CD4-positive, alpha-beta T cell treated with Interleukin-6 at 100 ng/mL for 8 hours (primary cell): ENCODE measurements around the gene ZNF592.

Experiments
- DNase-seq: peaks from one replicate; pipeline ENCODE4 v3.0.0-alpha.2; 2020; ENCODE audit warnings: mixed read lengths, low spot score

ZNF592 gene

DNA sequence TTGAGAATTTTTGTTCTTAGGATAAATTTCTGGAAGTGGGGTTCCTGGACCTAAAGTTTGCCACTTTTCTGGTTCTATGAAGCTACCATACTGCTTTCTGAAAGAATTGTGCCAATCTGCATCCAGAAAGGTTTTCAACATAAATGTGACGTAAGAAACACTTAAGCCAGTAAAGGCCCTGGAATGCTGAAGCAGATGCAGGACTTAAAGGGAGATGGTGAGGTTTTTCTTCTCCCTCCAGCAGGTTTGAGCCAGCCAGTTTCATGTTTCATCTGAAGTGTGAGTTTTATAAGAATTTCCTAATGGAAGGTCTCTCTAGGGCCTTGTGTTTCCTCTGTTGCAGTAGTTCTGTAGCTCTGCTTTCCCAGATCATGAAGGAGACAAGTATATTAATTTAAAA is 33.1 kb downstream of the ZNF592 start:
- no peak for DNase-seq

DNA sequence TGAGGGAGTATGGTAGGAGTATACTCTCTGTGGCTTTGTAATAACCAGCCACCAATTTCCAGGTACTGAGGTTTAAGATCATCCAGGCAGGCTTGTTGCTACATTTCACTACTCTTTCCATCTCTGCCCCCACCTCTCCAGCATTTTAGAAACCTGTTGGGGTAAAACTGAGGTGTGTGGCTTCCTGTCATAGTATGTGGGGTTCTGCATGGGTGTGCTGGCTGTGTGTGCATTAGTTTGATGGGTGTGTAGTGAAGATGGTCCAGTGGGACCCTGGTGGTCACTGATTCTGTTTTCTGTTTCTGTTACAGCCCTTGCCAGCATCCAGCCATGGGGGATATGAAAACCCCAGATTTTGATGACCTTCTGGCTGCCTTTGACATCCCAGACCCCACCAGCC is 34.0 kb downstream of the ZNF592 start:
- no peak for DNase-seq

DNA sequence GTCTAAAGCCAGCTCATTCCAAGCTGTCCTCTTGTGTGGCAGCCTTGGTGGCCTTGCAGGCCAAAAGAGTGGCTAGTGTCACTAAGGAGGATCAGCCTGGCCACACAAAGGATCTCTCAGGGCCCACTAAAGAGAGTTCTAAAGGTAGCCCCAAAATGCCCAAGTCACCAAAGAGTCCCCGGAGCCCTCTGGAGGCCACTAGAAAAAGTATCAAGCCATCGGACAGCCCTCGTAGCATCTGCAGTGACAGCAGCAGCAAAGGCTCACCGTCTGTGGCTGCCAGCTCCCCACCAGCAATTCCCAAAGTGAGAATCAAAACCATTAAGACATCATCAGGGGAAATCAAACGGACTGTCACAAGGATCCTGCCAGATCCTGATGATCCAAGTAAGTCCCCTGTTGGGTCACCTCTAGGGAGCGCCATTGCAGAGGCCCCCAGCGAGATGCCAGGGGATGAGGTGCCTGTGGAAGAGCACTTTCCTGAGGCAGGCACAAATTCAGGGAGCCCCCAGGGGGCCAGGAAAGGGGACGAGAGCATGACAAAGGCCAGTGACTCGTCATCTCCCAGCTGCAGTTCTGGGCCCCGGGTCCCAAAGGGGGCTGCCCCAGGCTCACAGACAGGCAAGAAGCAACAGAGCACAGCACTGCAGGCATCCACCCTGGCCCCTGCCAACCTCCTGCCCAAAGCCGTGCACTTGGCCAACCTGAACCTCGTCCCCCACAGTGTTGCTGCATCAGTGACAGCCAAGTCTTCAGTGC is 35.3 kb downstream of the ZNF592 start:
- DNase-seq, result no peak

DNA sequence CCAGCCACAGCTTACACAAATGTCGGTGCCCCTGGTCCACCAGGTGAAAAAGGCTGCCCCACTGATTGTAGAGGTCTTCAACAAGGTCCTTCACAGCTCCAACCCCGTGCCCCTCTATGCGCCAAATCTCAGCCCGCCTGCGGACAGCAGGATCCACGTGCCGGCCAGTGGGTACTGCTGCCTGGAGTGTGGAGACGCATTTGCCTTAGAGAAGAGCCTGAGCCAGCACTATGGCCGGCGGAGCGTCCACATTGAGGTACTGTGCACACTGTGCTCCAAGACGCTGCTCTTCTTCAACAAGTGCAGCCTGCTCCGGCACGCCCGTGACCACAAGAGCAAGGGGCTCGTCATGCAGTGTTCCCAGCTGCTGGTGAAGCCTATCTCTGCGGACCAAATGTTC is 35.9 kb downstream of the ZNF592 start:
- no peak for DNase-seq

DNA sequence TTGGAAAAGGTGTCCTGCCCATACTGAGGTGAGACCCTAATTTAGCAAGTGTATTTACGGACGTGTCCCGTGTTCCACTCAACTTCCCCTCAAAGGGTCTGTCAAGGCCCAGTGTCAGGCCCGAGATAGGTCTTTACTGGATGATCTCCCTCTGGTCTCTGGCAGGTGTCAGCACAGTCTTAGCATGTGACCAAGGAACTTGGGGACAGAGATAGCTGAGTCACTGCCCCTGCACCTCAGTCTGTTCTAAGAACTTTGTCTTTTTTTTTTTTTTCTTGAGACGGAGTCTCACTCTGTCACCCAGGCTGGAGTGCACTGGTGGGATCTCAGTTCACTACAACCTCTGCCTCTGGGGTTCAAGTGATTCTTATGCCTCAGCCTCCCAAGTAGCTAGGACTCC is 36.7 kb downstream of the ZNF592 start:
- DNase-seq, result no peak

DNA sequence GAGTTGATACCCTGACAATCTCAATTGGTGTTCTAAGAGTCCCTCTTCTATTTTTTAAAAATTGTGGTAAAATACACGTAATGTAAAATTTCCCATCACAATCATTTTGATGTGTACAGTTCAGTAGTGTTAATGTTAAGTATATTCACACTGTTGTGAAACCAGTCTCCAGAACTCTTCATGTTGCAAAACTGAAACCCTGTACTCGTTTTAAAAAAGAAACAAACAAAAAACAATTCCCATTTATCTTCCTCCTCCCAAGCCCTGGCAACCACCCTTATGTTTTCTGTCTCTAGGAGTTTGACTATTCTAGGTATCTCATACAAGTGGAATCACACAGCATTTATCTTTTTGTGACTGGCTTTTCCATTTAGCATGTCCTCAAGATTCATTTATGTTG is 40.1 kb downstream of the ZNF592 start:
- DNase-seq, result no peak

DNA sequence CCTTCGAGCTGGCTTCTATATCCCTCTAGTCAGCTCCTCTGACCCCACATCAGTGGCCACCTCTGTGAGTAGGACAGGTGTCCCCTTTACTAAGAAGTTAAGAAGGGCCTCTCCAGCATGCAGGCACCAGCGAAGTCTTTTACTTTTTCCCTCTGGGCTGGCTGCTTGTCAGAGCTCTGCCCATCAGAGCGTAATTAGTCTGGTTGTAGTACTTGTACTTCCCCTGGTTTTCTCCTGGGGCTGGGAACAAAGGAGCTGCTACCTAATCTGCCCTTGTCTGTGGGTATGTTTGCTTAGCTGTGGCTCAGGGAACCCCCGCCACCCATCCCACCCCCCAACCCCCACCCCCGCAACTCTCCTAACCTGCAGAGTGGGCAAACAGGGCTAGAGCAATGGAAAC is 41.4 kb downstream of the ZNF592 start:
- DNase-seq, result no peak

DNA sequence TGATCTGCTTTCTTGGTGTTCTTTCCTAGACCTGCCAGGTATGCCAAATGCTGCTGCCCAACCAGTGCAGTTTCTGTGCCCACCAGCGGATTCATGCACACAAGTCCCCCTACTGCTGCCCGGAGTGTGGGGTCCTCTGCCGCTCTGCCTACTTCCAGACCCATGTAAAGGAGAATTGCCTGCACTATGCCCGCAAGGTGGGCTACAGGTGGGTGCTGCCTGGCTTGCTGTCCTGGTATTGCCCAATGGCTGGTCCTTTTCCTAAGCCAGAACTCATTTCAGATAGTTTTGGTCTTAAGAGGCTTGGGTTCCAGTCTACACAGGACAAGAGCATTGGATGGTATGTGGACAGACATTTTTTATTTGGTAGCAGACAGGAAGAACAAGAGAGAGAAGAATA is 42.3 kb downstream of the ZNF592 start:
- DNase-seq, result no peak

DNA sequence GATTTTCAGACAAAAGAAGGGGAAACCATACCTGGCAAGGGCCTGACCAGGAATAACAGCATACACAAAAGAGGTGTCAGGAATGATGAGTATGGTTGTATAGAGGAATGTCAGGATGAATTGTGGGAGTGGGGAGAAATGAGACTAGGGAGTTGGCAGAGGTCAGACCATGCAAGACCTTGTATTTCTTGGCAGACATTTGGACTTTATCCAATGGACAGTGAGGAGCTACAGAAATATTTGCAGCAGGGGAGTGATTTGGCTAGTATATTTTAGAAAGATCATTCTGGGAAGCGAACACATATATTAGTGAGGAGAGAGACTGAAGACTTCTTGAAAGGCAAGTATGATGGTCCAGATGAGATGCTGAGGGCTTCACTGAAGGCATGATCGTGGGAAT is 43.4 kb downstream of the ZNF592 start:
- DNase-seq, result no peak

DNA sequence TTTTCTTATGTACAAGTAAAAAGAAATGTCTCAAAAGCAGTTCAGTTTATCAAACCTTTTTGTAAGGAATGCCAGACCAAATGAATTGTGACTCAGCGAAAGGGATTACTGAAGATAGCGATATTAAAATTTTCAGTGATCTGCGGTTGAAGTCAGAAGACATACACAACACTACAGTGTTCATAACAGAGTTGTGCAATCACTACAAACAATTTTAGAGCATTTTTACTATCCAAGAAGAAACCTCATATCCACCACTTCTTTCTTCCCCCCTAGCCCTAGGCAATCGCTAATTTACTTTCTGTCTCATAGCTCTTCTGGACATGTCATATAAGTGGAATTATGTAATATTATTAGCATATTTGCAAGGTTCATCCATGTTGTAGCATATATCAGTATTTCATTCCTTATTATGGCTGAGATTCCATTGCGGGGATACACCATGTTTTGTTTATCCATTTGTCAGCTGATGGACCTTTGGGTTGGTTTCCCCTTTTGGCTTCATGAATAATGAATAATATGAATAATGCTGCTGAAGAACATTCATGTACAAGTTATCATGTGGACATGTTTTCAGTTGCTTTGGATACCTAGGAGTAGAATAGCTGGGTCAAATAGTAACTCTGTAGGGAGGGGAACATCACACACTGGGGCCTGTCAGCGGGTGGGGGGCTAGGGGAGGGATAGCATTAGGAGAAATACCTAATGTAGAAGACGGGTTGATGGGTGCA is 45.2 kb downstream of the ZNF592 start:
- no peak for DNase-seq

DNA sequence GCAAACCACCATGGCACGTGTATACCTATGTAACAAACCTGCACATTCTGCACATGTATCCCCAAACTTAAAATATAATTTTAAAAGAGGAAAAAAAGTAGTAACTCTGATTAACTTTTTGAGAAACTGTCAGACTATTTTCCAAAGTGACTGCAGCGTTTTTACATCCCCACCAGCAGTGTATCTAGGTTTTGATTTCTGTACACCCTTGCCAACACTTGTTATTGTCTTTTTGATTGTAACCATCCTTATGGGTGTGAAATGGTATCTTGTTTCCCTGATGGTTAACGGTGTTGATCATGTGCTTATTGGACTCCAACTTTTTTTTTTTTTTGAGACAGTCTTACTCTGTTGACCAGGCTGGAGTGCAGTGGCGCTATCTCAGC is 45.8 kb downstream of the ZNF592 start:
- DNase-seq, result no peak

DNA sequence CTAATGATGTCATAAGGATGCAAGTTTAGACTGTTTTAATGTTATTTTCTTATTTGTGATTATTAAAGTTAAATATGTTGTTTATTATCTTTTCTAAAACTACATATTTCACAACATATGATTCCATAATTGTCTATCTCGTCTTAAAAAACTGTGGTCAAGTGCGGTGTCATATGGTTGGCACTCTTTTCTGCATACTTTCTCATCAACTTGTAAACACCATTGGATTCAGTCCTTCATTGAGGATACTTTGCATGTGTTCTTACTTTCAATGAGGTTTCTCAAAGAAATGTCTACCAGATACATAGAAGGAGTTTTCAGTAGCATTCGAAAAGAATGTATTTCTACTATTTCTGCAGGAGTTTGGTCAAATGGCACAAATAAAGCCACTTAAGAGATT is 46.8 kb downstream of the ZNF592 start:
- no peak for DNase-seq

DNA sequence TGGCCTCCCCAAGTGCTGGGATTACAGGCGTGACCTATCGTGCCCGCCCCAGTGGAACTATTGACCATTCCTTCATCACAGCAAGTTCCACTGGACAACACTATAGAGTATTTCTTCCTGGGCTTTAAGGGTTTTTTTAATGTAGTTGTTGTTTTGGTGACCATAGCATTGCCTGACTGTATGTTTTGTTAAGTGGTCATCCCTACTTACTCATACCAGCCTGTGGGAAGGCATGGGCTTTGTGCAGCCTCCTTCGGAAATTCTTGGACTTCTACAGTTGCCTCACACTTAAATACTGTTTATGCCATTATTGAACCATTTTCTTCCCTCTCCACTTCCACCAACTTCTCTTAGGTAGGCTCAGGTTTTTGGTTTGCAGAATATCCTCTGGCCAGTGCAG is 48.8 kb downstream of the ZNF592 start:
- DNase-seq, result no peak

DNA sequence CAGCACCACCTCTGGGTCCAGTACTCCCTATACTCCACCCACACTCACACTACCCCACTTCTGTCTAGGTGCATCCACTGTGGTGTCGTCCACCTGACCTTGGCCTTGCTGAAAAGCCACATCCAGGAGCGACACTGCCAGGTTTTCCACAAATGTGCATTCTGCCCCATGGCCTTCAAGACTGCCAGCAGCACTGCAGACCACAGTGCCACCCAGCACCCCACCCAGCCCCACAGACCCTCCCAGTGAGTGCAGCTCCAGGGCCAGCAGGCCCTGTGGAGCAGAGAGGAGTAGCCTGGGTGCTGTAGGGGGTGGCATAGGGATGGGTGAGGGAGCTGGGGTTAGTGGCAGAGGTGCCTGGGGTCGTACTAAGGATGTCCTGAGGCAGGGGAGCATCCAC is 49.4 kb downstream of the ZNF592 start:
- DNase-seq, result no peak

DNA sequence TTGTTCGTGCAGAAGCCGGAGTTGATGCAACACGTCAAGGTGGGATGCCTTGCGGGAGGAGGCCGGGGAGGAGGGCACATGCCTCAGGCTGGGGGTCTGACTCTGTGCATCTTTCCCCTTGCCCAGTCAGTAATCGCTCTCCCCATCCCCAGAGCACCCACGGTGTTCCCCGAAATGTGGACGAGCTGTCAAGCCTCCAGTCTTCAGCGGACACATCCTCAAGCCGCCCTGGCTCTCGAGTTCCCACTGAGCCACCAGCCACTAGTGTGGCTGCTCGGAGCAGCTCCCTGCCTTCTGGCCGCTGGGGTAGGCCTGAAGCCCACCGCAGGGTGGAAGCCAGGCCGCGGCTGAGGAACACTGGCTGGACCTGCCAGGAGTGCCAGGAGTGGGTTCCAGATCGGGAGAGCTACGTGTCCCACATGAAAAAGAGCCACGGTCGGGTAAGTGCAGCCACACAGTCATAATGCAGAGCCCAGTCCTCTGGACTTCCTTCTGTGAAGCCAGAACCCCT is 50.1 kb downstream of the ZNF592 start:
- DNase-seq, result no peak

DNA sequence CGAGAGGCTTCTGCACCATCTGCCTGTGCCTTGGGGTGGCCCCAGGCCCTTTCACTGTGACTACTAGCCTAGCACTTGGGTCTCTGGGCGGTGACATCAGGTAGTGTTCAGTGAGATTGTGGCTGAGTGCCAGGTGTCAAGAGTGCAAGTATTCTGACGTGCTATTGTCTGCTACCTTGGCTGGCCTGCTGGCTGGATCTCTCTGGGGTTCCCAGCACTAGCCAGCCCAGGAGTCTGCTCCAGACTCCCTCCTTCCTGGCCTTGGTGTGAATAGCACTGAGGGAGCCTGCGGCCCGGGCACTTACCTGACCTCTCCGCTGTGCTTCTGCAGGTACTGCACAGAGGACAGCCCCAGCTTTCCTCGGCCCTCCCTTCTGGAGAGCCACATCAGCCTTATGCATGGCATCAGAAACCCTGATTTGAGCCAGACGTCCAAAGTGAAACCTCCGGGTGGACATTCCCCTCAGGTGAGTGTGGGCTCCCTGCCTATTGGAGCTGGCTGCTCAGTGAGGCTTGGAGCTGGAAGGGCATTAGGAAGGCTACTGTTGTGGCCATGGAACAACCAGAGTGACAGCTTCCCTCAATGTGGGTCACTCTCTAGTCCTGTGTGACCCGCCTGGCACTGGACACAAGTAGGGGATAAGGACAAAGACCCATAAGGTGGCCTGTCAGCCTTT is 51.3 kb downstream of the ZNF592 start:
- DNase-seq, result no peak

DNA sequence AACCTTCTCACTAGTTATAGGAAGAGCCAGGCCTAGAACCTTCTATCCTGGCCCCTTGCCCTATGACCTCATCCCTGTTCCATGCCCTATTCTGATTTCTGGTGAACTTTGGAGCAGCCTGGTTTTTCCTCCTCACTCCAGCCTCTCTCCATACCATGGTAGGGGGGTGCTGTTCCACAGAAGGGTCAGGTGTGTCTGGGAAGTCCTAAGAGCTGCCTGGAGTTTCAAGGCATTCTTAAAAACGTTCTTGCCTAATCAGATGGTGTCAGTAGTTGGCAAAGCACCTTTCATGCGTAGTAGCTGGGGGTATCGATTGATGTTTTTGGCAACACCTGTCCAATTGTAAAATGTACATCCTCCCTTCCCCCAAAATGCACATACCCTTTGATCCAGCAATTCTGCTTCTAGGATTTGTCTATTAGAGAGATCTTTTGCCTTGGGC is 52.0 kb downstream of the ZNF592 start:
- no peak for DNase-seq

DNA sequence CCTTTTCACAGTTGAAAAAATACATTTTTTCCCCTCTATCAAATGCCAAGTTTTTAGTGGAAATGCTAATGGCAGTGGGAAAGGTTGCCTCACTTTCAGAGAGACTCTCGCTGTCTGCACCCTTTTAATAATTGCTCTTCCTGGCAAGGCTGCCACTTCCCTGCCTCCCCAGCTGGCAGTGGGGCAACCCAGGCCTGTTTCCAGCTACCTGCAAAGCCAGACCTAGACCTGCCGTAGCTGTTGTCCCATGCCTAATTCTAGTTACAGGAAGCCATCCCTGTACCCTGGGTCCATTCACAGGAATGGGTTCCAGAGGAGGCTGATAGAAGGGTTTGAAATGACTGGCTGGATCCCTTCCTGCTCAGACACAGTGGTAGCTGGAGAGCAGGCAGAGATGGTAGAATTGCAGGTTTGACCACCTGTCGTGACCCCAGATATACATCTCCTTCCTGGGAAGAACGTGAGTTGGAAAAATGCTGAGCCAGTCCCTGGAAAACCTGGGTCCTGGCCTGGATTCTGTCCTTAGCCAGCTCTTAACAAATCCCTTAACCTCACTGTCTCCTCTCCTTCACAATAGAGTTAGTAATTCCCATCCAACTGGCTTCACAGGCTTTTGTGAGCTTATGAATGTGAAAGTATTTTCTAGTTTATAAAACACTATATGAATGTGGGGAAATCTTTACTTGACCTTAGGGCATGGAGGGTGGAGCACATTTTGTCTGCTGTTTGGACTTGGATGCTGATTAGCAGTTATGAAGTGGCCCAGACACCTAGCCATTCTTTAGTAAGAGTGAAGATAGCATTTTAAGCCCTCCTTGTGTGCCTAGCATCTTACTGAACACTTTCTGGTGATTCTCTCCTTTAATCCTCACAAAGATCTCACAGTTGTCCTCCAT is 55.9 kb downstream of the ZNF592 start:
- no peak for DNase-seq

DNA sequence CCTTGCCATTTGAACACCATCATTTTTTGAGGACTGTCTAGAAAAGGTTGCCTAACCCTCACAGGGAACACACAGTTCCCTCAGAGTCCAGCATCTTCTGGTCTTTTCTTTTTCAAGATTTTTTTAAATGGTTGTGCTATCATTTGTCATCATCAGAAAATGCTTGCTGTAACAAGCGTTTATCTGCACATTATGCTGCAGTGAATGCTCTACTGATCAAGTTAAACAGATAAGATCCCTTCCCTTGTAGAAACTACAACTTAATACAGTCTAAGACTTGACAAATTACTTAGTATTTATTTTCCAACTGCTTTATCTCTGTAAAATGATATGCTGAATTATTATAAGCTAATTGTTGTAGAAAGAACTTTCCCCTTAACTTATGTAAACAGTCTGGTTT is 56.8 kb downstream of the ZNF592 start:
- DNase-seq, result no peak

DNA sequence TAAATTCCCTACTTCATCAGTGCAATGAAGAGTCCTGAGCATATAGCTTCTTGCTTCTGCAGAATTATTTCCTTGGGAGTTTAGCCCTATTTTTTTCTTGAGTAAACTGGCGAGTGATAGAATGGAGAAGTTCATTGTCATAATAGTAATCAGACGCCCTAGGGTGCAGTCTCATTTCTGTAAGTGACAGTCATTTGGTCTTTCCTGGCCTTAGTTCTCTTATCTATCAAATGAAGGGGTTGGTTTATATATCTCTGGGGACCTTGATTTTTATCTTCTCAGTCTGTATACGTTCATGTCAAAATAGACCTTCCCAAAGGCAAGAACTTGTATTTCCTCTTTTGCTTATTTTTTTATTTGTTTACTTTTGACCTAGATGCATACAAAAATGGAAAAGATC is 58.8 kb downstream of the ZNF592 start:
- DNase-seq, result no peak

DNA sequence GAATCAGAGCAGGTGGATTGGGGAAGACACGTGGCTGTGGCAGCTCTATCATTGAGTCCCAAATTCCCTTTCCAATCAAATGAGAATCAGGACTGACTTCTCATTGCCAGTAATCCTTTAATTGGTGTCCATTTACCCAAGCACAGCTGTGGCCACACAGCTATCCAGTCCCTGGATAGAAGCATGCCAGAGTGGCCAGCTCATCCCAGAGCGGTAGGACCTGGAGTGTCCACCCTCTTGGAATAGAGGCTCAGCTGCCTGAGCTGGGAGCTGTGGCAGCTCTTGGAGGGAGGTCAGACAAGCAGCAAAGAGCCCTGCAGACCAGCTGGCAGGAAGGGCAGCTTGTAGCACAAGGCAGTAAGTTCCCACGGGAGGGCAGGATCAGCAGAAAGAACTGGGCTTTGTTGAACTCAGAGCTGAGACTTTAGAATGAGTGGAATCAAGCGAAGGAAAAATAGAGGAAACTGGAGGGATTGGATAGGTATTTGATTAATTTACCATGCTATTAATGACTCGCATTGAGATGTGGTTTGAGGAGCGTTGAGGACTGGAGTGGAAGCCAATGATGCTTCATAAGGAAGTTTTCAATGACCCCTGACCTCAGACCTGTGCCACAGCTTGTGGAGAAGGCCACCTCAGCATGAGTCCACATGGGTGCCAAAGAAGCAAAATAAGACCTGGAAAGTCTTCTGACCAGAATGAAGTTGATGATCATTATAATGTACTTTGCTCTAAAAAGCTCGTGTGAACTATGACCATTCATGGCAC is 61.9 kb downstream of the ZNF592 start:
- no peak for DNase-seq
